ENCODE measurements around the gene CD82.

Gene CD82, protein sequence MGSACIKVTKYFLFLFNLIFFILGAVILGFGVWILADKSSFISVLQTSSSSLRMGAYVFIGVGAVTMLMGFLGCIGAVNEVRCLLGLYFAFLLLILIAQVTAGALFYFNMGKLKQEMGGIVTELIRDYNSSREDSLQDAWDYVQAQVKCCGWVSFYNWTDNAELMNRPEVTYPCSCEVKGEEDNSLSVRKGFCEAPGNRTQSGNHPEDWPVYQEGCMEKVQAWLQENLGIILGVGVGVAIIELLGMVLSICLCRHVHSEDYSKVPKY

DNA sequence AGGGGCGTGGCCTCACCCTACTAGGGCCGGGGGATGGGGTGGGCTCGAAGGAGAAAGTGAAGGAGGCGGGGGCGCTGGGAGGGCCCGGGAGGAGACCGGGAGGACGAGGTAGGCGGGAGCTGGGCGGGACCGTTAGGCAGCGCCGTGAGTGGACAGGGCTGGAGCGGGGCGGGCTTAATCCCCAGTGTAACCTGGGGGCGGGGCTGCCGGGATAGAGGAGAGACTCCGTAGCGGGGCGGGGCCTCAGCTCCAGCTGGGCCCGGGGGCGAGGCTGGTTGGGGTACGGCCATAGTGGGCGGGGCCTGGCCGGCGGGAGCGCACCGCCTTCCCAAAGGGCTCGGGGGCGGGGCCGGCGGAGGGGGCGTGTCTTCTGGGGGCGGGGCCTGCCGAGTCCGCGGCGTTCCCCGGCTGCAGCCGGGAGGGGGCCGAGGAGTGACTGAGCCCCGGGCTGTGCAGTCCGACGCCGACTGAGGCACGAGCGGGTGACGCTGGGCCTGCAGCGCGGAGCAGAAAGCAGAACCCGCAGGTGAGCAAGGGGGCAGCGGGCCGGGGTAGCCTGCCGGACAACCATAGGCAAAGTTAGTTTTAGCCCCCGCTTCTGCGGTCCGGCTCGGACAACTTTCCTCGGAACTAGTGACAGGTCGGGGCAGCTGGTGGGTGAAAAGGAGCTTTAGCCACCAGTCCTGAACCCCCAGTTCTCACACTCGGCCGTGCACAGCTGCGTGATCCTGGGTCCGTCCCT is at the start of gene CD82:
Gene CD82 (plus strand): TSS at position 453 of the 742 bp plus-strand sequence. CDS start 29,000 bp downstream, outside the sequence.
- peak; percentile 97 for DNase-seq

GRCh38 chr11:44516688-44517507 is 48.6 kb upstream of the CD82 start:
- DNase-seq = no peak

DNA sequence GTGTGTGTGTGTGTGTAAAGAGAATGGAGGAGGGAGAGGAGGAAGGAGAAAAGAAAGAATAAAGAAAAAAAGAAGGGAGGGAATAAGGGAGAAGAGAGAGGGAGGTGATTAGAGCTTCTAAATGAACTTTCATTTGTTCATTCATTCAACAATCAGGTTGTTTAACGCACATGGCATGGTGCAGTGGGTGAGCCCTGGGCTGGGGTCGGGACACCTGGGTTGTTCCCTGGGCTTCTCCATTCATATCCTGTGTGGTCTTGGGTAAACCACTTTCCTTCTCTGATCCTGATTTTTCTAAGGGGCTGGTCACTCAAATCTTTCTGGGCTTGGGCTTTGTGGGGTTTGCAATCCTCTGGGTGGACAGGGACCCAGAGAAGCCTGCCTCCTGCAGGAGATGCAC is 47.9 kb upstream of the CD82 start:
- DNase-seq = no peak

- DNase-seq = no peak
These were observed 46.4 kb upstream of the CD82 start for GRCh38 chr11:44518968-44519550.

- no peak for DNase-seq
These were observed 45.3 kb upstream of the CD82 start for GRCh38 chr11:44519989-44520737.

DNA sequence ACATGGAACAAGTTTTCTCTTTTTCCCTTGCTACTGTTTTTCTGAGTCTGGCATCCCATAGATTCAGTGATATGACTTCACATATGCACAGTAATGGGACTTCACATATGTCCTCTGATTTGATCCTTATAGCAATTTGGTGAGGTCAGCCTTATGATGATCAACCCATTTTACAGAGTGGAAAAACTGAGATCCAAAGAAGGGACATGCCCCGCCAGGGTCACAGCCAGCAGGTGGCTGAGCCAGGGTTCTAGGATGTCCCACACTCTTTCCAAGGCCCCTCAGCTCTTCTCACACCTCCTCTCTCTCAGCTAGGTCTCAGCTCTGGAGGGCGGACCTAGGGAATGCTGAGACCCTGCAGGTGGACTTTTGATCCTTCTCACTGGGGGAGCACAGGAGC is 44.3 kb upstream of the CD82 start:
- DNase-seq = no peak

DNA sequence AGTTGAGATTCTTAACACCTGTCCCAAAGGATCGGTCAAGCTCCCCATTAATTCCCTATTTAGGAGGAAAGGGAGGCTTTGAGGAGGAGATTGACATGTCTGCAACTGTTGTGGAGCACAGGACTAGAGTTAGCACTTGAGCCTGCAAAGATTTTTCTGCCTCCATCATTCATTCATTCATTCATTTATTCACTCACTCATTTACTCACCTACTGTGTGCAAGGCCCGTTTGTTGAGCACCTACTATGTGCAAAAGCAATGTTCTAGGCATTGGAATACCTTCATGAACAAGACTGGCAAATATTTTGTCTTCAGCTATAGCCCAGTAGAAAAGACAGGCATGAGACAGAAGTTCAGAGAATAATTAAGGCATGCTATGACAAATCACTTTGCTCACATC is 43.2 kb upstream of the CD82 start:
- DNase-seq = no peak

GRCh38 chr11:44524346-44524745 is 41.1 kb upstream of the CD82 start:
- DNase-seq = no peak

DNA sequence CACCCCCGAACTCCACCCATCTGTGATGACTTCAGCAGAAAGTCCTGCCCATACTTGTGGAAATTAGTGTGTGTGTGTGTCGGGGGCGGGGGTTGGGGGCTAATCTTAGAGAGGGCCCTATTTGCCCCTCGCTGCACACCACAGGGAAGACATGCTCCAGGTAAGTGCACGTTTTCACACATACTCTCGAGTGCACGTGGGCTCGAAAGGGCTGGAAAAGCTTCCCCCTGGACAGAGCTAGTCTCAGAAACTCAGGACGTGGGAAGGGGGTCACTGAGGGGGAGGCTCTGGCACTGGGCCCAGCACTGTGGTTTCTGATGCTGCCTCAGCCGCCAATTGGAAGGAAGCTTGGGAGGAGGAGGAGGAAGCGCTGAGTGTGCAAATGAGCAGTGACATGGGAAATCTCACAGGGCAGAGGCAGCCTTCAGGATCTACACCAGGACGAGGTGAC is 40.7 kb upstream of the CD82 start:
- no peak for DNase-seq

- no peak for DNase-seq
These were observed 39.8 kb upstream of the CD82 start for GRCh38 chr11:44525473-44526252.

DNA sequence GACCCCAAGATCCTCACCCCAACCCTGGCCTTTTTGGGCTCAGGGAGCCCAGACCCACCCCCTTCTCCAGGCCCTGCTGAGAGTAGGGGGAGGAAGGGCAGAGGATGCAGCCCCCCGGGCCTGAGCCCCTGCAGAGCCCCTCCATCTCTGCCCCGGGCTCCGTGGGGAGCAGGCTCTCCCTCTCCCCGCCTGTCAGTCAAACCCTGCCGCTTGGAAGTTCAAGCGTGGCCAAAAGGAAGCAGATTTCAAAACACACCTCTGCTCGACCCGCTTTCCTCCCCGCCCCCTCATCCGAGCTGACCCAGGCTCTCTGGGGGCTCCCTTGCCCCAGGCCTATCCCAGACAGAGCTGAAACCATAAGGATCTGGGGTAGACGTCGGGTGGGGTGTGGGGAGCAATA is 39.0 kb upstream of the CD82 start:
- DNase-seq = no peak

- DNase-seq = no peak
These were observed 38.0 kb upstream of the CD82 start for GRCh38 chr11:44527476-44527875.

GRCh38 chr11:44528103-44528502 is 37.4 kb upstream of the CD82 start:
- DNase-seq = no peak

DNA sequence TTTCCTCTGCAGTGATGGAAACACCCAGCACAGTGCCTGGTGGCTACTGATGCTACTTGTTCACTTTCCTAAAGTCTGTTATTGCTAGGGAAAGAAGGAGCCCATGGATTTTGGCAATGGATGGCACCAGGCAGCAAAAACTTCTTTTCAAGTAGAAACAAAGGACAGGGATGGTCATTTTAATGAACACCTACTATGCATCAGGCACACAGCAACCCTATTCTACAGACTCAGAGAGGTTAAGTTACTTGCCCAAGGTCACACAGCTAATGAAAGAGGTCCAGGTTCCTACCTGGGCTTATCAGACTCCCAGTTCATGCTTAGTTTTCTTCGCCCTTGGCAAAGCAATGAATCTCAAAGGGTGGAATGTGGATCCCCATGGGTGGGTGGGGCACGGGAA is 36.9 kb upstream of the CD82 start:
- DNase-seq = no peak

DNA sequence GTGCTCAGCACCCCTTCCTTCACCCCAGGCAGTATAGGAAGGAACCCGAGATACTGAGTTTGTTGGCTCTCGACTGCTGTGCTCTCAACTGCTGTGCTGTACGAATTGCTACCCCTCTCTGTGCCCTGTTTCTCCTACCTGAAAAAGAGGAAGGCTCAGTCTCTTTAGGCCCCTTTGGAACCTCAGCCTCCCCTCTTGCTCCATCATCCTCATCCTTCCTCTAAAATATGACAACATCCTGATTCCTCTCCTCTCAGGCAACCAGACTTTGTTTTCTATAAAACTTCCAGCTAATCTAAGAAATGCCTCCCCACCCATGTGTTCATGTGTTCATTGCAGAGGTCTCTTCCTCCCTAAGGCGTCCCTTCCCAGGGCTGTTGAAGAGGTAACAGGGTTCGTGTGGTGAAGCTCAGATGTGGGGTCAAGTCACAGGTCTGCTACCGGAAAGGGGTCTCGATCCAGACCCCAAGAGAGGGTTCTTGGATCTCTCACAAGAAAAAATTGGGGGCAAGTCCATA is 35.5 kb upstream of the CD82 start:
- no peak for DNase-seq

- DNase-seq = no peak
These were observed 34.9 kb upstream of the CD82 start for GRCh38 chr11:44530413-44531115.

- no peak for DNase-seq
These were observed 34.4 kb upstream of the CD82 start for GRCh38 chr11:44531116-44531504.

GRCh38 chr11:44531636-44532035 is 33.8 kb upstream of the CD82 start:
- DNase-seq = no peak

DNA sequence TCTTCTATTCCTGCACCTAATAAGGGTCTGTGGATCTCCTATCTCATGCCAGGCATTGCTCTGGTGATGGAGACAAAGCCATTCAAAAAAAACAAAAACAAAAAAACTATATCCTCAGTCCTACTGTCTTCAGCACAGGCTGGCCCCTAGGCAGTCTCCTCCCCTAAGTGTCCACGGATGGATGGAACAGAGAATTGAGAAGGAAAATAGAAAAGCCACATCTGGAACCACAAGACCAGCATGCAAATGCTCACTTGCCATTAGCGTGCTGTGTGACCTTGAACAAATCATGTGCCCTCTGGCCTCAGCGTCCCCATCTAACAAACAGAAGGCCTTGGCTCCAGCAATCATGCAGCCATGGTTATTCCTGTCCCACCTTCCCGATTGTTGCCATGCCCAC is 32.7 kb upstream of the CD82 start:
- DNase-seq = no peak

GRCh38 chr11:44533921-44534711 is 31.3 kb upstream of the CD82 start:
- no peak for DNase-seq

Data from stimulated activated CD4-positive, alpha-beta T cell treated with anti-CD3 and anti-CD28 coated beads, Interleukin-4, amount 100 ng/mL, for 1 hour (primary cell).